ENCODE data around the gene GK2.

GK2 gene

GRCh38 chr4:79408063-79408462, at the start of gene GK2:
Gene GK2 (minus strand): TSS chr4:79408228. CDS start chr4:79408200, 28 bp downstream.
- DNase-seq: no peak

DNA sequence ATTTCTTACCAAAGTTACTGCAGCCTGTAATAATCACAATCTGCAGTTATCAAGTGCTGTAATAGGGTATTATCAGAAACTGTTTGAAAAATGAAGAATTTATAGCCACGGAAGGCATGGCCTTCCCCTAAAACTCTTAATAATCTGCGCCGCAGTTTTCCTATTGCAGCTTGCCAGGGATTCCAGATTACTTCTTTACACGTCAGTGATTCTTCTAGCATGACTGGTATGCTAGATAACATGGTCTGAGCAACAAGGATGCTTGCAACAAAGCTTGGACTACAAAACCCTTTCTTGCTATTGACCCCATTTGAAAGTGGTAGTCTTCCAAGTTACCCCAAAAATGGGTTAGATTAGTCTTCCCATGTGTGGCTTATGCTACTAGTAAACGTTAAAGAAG, 47.2 kb upstream of the GK2 start:
- DNase-seq: no peak

DNA sequence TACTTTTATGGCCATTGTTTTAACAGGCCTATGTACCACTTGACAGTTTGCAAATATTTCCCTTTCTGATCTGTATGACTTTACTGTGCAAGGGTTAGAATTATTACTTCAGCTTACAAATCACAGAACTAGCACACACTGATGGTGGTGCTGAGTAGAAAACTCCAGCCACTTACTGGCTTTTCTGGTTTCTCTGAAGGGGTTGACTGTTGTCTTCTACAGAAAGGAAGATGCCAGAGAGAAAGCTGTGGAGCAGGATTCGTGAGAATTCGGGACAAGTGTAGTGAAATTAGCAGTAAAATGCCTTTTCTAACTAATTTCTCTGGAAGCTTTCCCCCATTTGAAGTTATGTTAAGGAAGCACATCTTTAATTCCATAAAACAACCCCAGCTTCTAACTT, 46.6 kb upstream of the GK2 start:
- DNase-seq: no peak

- no peak for DNase-seq
Measured at GRCh38 chr4:79450053-79450452, 42.0 kb upstream of the GK2 start.

GRCh38 chr4:79446145-79446544, 38.1 kb upstream of the GK2 start:
- no peak for DNase-seq

DNA sequence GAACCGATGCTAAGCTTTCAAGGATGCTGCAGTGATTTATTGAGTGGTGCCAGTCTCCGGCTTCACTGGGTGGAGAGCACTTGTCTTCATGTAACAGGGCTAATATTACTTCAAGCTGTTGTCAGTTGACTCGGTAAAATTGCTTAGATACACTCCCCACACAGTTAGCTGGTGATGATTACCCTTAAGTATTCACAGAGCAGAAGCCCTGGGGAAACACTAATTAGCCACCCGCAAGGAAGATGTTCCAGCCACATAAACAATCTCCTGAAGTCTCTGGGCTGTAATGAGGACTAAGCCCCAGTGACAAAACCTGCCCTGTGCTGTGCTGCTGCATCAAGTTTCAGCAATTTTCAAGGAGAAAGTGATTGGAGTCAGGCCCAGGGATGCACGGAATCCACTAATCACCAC, 37.3 kb upstream of the GK2 start:
- DNase-seq: no peak

DNA sequence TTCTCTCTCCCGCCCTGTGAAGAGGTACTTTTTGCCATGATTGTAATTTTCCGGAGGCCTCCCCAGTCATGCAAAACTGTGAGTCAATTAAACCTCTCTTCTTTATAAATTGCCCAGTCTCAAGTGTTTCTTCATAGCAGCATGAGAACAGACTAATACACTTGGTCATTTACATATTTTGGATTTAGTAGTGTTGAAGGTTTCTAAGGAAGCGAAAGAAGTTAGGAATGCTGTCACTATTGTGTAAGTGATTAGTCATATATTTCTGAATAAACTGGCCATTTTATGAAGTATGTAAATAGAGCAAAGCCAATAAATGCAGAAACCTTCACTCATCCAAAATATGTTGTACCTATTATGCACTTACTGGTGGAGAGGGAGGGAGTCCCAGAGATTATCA, 34.4 kb upstream of the GK2 start:
- no peak for DNase-seq

- DNase-seq: no peak
Measured at GRCh38 chr4:79439489-79439888, 31.5 kb upstream of the GK2 start.

- no peak for DNase-seq
Measured at GRCh38 chr4:79431839-79432238, 23.8 kb upstream of the GK2 start.

DNA sequence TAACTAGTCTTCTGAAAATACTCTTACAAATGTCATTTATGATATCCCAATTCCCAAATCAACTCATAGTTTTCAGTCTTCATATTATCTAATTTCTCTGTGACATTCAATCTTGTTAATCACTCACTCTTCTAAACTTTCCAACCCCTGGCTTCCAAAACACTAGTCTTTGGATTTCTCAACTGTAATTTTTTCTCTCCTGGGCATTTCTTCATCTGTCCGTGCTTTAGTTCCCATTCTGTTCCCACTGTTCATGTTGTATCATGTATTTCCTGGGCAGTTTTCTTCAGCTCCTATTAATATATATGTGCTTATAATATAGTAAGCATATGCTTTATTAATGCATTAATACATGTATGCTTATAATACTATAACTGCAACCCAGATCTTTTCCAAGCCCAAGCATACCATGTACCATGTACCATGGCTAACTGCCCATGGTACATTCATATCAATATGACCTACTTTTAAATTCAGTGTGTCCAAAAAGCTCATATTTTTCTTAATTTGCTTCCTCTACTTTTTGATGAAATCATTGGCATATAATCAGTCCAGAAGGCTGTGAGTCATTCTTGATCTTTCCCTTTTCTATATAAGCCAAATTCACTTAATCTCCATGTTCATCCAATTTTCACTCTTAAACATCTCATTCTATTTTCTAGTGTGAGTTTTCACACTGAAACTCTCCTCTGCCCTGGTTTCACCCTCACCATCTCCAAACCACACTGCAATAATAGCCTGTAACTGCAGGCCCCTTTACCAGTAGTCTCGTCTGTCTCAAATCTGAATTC, 21.3 kb upstream of the GK2 start:
- no peak for DNase-seq

GRCh38 chr4:79426989-79427388, 19.0 kb upstream of the GK2 start:
- no peak for DNase-seq

DNA sequence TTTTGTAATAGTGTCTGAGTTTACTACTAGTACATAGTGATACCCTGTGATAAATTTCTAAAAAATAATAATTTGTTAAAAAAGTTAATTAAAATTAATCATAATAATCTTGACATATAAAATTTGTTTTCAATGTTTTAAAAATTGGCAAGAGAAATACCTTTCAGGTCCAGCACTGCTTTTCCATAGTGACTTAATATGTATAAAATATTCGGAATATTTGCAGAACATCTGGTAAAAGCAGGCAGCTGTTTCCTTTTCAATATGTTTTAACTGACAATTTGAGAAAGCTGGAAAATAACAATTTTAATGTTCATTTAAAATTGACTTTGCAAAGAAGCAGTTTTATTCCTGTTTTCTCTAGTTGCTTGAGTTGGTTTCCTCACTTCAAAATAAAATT, 17.6 kb upstream of the GK2 start:
- DNase-seq: no peak

GRCh38 chr4:79421483-79421882, 13.5 kb upstream of the GK2 start:
- no peak for DNase-seq

DNA sequence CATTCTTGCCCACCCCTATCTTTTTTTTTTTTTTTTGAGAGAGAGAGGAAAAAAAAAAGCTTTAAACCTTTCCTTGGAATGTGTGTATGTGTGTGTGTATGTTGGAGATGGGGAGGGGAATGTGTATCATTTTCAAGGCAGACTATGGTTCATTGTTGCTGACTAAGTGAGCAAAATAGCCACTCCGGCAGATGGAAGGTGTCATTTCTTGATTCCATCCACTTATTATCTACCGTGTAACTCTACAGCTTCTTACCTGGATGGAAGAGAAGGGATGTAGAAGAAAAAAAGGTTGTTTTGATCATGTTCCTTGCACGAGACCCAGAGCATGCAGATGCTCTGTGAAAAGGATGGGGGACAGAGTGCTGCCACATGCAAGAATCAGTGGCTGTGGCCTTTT, 5.9 kb upstream of the GK2 start:
- DNase-seq: no peak

DNA sequence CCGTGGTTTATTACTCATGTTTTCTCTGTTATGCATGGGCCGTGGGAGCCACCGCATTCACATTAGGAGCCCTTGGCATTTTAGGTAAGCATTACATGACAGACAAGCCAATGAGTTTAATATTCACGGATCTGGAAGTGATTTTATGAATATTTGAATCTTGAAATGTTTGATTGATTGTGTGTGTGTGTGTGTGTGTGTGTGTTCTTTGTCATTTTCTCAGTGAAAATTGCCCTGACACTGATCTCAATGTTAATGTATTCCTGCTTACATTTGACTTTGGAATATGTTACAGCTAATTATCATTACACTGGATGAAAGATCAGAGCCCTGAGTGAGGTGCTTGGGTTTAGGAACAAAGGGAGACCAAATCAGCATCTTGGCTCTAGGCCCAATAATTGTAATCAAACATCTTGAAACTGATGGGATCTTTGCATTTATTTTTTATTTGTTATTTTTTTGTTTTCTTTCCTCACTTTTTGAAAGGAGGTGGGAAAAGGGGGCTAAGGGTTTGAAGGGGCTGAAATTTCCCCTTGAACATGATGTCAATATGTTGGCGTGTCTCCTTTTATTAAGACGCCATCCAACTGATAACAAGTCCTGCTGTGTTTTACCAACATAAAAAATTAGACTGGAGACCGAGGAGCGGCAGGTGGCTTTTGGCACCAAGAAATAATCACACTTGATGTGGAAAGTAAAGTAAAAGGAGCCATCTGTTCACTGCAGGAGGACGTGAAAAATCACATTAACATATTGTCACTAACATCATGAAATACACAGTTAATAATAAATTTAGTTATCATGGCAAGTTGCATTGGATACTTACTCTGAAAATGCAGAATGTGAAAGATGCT, 5.2 kb upstream of the GK2 start:
- no peak for DNase-seq

DNA sequence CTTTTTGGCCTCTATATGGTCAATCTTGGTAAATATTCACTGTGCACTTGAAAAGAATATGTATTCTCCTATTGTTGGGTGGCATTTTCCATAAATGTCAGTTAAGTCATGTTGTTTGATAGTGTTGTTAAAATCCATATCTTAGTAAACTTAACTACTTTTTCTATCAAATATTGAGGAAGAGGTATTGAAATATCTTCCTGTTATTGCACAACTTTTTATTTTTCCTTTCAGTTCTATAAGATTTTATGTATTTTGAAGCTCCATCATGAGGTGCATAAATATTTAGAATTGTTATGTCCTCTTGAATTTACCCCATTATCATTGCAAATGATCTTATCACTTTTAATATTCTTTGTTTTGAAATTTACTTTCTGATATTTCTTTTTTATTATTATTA, 3.4 kb downstream of the GK2 start:
- no peak for DNase-seq

- DNase-seq: no peak
Measured at GRCh38 chr4:79403356-79403755, 4.7 kb downstream of the GK2 start.

DNA sequence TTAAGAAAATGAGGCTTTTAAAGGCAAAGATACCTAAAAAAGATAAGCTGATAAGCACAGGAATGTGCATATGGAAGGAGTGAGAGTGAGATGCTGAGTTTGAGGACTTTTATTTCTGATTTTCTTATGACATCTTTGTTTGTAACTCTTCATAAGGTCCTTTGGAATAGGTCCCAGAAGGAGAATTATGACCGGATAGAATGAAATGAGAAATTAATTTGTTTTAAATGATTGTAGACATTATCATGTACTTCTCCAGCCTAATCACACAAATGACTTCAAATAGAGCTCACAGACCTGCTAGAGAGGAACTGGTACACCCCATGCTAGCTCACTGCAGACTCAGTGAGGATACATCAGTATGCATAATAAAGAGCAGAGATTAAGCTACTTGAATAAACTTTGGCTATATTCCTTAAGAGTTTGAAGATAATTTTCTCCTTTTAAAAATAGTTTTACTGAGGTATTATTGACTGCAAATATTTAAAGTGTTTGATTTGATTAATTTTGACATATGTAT, 5.6 kb downstream of the GK2 start:
- DNase-seq: no peak

GRCh38 chr4:79399076-79399475, 9.0 kb downstream of the GK2 start:
- no peak for DNase-seq

DNA sequence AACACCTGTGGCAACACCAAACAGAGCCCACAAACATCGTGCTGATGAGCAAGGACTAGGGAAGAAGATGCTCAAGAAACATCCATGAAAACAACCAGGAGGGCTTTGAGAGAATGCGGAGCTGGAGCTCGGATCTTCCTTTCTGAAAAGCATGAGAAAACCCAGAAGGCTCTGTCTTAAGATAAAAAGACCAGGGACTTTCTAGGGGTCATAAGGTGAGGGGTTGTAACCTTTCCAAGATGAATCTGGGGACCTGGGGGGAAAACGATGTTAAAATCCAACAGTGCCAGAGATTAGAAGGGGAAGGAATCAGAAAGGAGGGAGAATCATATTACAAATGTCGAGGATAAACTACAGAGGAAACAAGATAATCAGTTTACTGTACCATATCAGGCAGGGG, 10.1 kb downstream of the GK2 start:
- DNase-seq: no peak

DNA sequence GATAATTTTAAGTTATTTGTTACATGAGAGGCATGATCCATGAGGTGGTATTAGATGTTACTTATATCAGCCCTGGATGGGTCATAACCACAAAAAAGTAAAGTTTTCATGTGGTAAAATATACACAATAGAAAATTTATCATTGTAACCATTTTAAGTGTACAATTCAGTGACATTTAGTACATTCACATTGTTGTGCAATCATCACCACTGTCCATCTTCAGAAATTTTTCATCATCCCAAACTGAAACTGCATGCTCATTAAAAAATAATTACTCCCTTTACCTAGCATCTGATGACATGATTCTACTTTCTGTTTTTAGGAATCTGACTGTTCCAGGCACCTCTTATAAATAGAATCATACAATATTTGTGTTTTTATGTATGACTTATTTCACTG, 11.2 kb downstream of the GK2 start:
- DNase-seq: no peak

DNA sequence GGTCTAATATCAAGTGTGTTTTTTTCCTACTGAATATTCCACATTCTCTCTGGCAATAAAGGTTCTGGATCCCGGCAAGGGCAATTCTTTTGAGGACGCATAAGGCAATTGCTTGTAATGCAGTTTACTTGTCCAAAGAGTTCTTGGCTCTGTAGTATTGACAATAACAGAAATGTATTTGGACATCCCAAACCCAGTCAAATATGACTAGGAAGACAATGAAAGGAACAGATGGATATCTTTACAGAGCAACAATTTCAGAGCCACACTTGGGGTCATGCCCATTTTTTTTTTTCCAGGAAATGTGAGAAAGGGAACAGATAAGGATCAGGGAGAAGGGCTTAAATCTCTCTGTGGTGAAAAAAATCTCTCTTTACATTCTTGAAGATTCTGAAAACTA, 12.2 kb downstream of the GK2 start:
- DNase-seq: no peak

GRCh38 chr4:79390890-79391289, 17.1 kb downstream of the GK2 start:
- no peak for DNase-seq

- no peak for DNase-seq
Measured at GRCh38 chr4:79385641-79386040, 22.4 kb downstream of the GK2 start.

Measured in stimulated activated CD4-positive, alpha-beta T cell treated with anti-CD3 and anti-CD28 coated beads, Interleukin-1b, Interleukin-23, amount 100 ng/mL, for 48 hours (primary cell).